HG02981 (cell line): ENCODE measurements around the gene GDF9.
A peak's percentile ranks its signal among the peaks of the same experiment; 100 is the strongest.

Source experiments
- ATAC-seq: cut with Tn5 transposase; IDR thresholded peaks from one replicate; pipeline ENCODE4 v1.9.1; 2021; ENCODE audit warnings: mild to moderate bottlenecking, moderate library complexity; ENCODE audit not compliant: unreplicated experiment

The GDF9 gene

GRCh38 chr5:132839426-132840301 is 26.6 kb downstream of the GDF9 start:
- ATAC-seq = no peak

GRCh38 chr5:132838516-132839282 is 27.6 kb downstream of the GDF9 start:
- ATAC-seq = no peak

- ATAC-seq = no peak
These were observed 28.4 kb downstream of the GDF9 start for GRCh38 chr5:132837868-132838267.

GRCh38 chr5:132836852-132837251 is 29.4 kb downstream of the GDF9 start:
- no peak for ATAC-seq

GRCh38 chr5:132834057-132834456 is 32.2 kb downstream of the GDF9 start:
- ATAC-seq = no peak

- no peak for ATAC-seq
These were observed 33.7 kb downstream of the GDF9 start for GRCh38 chr5:132832612-132833011.

- no peak for ATAC-seq
These were observed 35.0 kb downstream of the GDF9 start for GRCh38 chr5:132831095-132831860.

GRCh38 chr5:132830436-132831094 is 35.7 kb downstream of the GDF9 start, which contains the start of gene SHROOM1:
SHROOM1 (minus strand) TSS chr5:132830647; CDS start chr5:132826140, 4,507 bp downstream.
- peak; percentile 62 for ATAC-seq

- ATAC-seq = peak; percentile 81
These were observed 36.4 kb downstream of the GDF9 start for GRCh38 chr5:132829742-132830435.

- no peak for ATAC-seq
These were observed 37.3 kb downstream of the GDF9 start for GRCh38 chr5:132828846-132829494.

GRCh38 chr5:132827943-132828673 is 38.2 kb downstream of the GDF9 start:
- no peak for ATAC-seq

- ATAC-seq = no peak
These were observed 39.7 kb downstream of the GDF9 start for GRCh38 chr5:132826424-132827082.

- ATAC-seq = no peak
These were observed 40.4 kb downstream of the GDF9 start for GRCh38 chr5:132825834-132826391.

- ATAC-seq = no peak
These were observed 41.0 kb downstream of the GDF9 start for GRCh38 chr5:132825033-132825833.

GRCh38 chr5:132824426-132824825 is 41.8 kb downstream of the GDF9 start:
- ATAC-seq = no peak

GRCh38 chr5:132823481-132824050 is 42.7 kb downstream of the GDF9 start:
- ATAC-seq = no peak
